Head of caudate nucleus (tissue), 42 donors: ENCODE measurements around the gene FBLN5.
A peak's percentile ranks its signal among the peaks of the same experiment; 100 is the strongest.
"Not testable (repeated sequence)": the region's sequence is repeated elsewhere in the genome, so short reads cannot be mapped to it uniquely, and the experiment has no call there.

Experiments
- DNase-seq, 42 donors: peaks; one replicate each; pipeline versions ENCODE4 v3.0.0 to v3.0.0-alpha.2; 2020 to 2021; ENCODE audit warnings: mixed read lengths in 7 of 42
- intact Hi-C: fragments of 100-400 bp; cut with DNase I; formaldehyde crosslinking; loops from one replicate; pipeline ENCODE4 v1.15.0; 2022

FBLN5 gene

DNA sequence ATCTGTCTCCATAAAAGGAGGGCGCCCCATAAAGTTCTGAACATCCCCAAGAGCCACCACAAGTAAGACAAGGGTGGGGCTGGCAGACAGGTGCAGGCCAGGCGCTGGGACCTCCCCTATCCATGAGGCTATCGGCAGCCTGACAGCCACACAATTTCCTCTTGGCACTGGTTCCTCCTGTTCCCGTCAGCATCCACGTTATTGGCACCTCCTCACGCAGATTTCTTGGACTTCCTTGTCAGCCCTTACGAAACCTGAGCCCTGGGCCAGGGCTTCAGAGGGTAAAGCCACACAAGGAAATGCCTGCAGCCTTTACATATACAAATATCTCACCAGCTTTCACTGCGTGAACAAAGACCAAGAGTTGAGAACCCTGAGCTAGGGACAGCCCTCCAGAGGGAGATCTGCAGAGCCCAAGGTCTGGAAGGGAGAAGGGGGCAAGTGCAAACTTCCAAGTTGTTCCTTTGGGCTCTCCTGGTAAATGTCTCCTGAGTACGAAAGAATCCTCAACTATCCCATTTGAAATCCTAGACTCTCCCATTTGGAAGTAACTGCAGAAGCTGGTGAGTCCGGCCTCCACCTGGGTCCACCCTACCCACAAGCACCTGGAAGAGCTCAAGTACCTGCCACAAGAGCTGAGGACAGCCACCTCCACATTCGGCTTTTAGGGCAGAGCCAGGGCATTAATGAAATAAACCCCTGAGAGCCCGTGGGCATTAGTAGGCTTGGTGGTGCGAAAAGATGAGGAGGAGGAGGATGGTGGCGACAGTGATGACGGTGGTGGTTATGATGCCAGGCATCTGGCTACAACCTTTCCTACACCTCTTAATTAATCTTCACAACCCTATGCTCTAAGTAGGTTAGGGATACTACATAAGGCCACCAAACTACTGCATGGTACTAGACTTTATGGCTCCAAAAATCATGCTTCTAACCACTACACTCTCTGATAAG, 74.7 kb downstream of the FBLN5 start:
- intact Hi-C loops = no loop called here
- peak in 3 of 42 donors; percentile 24 to 47 (median 29) for DNase-seq

DNA sequence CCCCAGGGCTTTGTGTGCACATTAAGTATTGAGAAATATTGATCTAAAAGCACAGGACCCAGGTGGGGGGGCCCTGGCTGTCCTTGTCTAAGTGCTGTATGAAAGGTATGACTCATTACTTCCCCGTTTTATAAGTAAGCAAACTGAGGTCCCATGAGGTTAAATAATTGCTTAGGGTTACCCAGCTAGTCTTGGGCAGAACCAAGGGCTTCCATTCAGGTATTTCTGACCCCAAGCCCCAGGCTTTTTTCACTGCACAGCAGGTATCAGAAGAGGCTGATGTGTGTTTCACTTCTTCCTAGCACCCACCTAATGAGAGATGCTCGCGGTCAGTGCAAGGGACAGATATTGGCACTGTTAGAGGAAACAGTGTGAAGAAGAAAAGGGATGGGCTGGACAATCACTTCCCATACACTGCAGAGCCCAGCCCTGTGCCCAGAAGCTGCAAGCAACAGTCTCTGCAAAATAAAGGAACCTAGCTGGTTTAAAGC, 75.4 kb downstream of the FBLN5 start:
- DNase-seq = no peak
- intact Hi-C loops = no loop called here

DNA sequence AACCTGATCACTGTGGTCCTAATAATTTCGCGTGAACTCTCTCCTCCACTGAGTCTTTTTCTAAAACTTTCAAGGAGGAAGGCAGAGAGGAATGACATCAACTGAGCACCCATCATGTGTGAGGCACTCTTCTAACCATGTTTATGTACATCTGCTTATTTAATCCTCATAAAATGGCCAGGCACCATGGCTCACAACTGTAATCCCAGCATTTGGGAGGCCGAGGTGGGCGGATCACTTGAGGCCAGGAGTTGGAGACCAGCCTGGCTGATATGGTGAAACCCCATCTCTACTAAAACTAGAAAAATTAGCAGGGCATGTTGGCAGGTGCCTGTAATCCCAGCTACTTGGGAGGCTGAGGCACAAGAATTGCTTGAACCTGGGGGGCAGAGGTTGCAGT, 76.1 kb downstream of the FBLN5 start:
- DNase-seq, intact Hi-C loops: not testable (repeated sequence)

DNA sequence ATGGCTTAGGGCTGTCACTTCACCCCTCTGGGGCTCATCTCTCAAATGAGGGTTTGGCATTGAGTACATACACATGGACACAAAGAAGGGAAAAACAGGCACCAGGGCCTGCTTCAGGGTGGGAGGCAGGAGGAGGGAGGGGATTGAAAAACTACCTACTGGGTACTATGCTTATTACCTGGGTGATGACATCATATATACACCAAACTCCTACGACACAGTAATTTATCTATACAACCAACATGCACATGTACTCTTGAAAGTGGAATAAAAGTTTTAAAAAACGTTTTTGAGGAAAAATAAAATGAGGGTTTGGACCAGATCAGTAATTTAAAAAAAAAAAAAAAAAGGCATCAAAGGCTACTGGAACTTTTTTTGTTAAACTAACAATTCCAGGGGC, 76.6 kb downstream of the FBLN5 start:
- DNase-seq = no peak
- intact Hi-C loops = no loop called here

DNA sequence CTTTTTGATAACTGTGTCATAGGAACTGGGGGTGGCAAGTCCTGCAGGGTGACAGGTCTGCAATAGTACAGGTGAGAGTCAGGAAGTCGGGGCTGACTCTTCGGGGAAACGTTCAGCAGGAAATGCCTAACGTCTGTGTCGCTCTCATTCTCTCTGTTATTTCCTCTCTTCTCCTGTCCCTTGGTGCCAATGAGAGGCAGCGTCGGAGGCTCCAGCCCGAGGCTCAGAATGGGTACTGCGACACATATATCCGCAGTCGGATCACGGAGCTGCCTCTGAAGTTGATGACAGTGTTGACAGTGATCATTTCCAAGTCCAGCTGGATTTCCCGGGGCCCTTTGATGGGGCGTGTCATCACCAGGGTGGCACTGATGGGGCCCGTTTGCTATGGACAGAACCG, 77.5 kb downstream of the FBLN5 start:
- intact Hi-C loops = no loop called here

DNA sequence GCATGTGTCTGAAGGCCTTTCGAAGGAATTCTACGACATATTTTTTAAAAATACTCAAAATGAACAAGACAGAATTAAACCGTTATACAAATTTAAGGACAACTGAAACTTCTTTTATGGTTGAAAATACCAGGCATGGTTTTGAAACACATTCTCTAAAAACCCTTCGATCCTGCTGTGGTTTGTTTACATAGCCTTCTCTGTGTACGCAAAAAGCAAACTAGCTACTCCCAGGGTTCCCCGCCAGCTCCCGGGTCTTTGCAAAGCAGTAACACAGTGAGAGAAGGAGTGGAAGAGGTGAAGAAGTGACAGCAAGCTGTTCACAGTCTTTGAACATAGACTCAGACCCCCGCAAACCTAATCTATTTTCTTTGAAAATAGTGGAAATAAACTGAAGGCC, 77.9 kb downstream of the FBLN5 start:
- DNase-seq = no peak
- intact Hi-C loops = no loop called here

More for the DNA sequence above, 77.5 kb downstream of the FBLN5 start:
- no peak for DNase-seq

DNA sequence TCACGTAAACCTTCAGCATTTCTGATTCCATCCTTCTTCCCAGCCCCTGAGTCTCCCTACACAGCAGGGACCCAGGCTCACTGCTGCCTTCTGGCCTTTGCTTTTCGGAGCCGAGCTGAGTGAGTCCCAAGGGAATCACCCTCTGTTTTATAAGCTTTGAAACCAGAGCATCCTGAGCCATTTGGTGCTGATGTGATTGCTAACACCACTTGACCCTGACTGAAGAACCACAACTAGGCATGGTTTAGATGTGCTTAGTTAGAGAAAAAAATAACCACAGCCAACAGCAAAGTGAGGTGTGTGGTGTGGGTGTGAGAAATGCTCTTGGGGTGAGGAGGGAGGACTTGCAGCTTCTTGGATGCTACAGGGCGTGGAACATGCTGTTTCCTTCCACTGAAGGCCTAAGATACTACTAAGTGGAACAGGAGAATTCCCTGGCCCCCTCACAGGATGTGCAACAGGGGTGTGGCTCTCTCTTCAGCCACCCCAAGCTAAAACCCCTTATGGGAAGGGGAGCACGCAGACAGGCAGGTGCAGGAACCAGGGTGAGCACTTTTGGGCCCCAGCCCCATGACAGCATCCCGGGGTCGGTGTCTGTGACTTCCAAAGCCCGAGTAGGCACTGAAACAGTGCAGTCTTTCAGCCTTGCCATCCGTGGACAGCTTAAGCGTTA, 80.0 kb downstream of the FBLN5 start, which contains the start of gene TC2N:
TC2N (minus strand) TSS at position 221 of the 673 bp plus-strand sequence. CDS start 53,767 bp downstream, outside the sequence.
- intact Hi-C loops = no loop called here
- DNase-seq = no peak

DNA sequence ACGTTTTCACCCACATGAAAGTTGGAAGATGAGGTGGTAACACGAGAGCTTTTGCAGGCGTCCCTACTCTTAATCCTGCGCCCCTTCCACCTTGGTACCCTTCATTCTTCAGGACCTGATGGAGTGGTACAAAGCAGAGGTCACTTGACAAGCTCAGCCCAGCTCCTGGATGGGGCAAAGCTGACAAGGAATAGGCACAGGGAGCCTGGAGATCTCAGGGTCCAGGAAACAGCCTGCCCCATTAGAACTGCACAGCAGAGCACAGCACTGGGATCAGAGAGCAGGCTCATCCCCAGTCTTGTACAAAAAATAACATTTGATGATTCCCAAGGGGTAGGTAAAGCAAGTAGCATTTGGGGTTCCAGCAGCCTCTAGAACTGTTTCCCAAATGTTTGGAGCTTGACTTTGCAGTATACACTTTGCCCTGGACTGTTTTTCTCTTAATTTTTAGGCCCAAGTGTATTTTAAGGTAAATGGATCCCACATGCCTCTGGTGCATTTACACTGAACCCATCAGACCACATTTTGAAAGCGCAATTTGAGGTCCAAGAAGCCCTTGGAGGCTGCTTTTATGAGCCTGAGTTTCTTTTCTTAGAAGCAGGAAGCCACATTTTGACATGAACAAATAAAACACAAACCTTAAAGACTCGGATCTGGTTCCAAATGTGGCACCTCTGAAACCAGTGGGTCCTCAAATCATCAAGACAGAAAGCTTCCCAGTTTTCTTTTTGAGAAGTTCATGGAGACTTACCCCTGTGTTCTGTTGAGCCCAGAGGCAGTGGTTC, 80.8 kb downstream of the FBLN5 start:
- intact Hi-C loops = no loop called here
- DNase-seq = no peak

DNA sequence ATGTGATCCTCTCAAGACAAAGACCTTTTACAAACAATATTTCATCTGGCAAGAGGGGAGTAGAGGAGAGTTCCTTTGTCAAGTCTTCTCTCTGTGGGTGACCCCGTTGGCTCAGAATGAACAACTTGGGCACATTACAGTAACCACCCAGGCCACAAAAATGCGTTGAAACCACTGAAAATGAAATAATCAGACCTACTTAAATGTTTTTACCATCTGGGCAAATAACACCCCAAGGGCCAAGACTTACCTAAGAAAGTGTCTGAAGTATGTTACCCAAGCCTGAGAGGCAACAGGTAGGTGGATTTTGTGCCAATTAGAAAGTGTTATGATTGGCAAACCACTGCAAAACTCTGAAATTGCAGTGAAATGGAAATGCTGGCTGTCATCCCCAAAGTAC, 81.4 kb downstream of the FBLN5 start:
- intact Hi-C loops = no loop called here

DNA sequence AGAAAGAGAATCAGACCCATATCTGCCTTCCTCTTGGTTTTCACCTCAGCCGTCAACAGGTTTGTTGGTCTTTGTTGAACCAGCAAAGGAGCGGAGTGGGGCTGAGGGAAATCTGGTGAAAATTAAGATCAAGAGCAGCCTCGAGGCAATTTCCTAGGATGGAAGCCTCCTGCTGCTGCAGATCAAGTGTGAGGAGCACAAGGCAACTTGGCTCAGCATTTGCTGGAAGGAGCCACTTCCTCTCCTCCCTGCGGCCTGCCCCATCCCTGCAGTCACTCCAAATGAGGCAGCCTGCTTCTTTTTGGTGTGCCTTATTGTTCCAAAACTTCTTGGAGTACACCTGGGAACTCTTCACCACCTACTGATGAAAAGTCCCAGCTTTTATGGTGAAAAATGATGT, 85.1 kb downstream of the FBLN5 start:
- DNase-seq = no peak
- intact Hi-C loops = no loop called here

More for the DNA sequence above, 81.4 kb downstream of the FBLN5 start:
- DNase-seq = no peak

DNA sequence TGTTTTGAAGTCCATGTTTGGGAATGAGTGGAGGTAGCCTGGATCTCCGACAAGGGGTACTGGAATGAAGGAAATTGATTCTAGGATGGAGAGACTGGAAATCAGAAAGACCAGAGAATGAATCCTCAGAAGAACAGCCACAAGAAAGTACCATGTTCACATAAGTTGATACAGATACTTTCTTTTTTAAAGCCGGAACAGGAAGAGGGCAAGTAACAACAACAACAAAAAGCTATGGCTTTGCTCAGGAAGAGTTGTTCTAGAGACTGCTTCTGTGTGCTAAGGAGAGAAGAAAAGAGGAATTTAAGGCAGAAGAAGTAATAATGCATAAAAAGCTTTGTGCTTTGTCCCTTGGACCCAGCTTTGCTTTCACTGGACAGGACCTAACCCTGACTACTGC, 86.4 kb downstream of the FBLN5 start:
- no peak for DNase-seq
- intact Hi-C loops = no loop called here

DNA sequence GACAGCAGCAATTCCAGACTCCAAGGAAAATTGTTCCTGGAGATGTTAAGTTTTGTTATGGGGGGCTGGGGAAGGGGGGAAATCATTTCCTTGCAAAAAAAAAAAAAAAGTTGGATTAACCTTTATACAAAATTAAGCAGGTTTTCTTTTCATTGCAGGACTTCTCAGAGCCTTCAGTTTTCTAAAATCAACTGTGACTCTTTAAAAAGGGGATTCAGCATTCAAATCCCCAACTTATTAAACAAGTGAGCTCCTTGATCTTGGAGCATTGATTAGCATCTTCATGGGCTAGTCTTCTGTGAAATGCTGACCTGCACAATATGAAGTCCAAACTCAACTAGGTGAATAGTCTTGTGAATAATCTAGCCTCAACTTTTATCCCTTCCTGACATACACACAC, 87.3 kb downstream of the FBLN5 start:
- DNase-seq = no peak
- intact Hi-C loops = no loop called here

DNA sequence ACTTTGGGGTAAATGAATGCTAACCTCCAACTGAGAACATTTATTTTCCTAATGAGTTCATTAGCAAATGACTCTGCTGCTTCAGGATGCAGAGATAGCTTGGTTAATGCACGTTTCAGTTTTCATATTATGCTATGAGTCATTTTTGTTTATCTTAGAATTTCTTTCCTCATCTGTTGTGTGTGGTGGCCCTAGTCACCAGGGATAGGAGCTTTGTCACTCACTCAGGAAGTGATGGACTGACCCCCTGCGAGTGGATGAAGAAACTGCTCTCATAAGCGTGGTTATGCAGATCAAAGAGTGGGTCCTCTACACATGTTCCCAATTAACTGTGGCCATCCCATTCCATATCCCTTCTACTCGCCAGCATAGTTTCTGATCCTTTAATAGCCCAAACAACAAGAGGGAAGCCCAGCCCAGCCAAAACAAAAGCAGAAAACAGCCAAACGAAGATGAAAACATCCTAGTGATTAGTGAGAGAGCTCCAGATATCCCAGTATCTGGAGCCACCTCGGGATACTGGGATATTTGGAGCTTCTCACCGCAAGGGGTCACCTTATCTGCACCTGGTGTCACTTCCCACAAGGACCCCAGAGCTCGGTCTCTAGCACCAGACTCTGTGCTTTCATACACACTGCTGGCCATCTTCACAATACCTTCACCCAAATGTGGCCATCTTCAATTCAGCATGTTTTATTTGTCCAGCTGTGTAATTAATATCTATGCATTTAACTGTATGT, 88.8 kb downstream of the FBLN5 start:
- no peak for DNase-seq
- intact Hi-C loops = no loop called here

DNA sequence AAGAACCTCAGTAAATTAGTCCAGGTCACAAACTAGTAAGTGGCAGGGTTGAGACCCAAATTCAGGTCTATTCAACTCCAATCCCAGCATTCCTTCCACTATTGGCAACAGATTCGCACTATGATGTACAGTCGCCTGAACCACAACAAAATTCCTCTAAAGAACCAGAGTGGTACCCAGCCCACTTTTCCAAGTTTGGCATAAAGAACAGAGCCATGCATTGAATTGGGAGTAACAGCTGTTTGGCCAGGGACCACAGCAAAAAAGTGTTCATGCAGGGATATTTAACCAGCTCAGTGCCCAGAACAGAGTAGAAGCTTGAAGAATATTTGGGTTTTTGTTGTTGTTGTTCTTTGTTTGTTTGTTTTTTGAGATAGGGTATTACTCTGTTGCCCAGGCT, 89.9 kb downstream of the FBLN5 start:
- intact Hi-C loops = no loop called here
- no peak for DNase-seq

DNA sequence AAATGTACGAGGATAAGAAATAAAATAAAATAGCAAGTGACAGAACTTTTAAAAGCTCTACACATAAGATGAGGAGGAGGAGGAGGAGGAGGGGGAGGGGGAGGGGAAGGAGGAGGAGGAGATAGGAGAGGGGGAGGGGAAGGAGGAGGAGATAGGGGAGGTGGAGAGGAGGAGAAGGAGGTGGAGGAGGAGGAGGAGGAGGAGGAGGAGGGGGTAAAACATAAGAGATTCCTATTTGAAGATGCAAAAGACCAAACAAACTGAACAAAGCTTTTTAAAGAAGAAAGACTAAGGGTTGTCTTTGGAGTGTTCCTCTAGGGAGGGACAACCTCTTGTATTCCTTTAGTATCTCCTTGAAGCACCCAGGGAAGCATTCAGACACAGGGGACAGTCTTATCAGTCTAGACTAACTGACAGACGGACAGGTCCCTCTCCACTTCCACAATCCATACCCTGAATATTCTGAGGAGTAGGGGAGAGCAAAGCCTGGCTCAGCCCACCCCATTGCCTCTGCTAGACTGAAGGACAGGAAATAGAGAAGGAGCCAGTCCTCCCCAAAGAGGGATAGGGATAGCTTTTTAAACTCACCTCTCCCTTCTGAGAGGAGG, 93.1 kb downstream of the FBLN5 start:
- no peak for DNase-seq

DNA sequence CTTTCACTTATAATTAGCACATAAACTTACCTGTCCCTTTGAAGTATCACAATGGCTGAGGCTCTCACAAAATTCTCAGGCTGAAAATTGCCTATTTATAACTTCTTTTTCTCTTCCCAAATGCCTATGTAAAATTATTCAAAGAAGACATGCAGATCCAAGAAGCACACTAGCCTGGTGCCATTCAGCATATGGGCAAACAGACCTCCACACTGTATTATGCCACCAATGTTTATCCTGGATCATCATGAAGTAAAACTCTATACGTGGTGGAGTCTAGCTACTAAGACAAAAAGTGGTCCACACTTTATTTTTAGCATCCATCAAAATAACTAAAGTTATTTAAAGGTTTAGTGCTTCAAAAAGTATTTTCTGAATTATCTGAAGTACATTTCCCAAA, 95.9 kb downstream of the FBLN5 start:
- intact Hi-C loops = no loop called here
- DNase-seq = no peak

More for the DNA sequence above, 93.1 kb downstream of the FBLN5 start:
- intact Hi-C loops = no loop called here

DNA sequence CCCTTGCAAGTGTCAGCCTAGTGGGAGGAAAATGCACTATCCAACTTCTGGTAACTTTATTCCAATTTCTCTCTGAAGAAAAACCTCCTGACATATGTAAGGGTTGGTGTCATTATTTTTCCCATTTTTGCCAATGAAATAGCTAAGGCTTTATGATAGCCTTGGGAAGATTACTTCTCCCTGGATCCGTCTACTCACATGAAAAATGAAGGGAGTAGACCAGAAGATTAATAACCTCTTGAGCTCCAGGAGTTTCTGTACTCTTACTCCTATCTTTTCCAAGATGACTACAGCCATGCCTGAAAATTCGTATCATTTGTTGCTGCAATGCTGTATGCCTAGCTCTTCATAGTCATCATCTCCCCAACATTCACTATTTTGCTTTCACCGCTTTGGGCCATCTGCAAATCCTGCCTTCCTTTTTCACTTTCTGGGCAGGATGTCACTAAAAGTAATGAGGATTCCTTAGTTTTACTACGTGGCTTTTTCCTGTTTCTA, 98.9 kb downstream of the FBLN5 start:
- intact Hi-C loops = no loop called here
- DNase-seq = no peak

DNA sequence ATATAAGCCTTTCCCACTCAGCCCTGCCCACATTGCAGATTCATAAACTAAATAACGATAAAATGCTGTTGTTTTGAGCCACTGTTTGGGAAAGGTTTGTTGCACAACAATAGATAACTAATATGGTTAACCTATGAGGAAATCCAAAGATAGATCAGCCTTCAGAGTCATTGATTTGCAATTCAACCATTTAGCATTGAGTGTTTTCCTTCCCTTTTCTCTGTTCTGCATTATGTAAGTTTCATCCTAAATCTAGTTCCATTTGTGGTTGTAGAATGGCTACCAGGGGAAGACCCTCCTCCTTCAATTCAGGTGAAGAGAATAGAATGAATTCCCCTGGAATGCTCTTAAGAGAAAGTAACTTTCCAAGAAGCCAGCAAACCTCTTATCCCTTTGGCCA, 99.8 kb downstream of the FBLN5 start:
- intact Hi-C loops = no loop called here
- no peak for DNase-seq
